ENCODE data around the gene DDA1. TPM values are rescaled to one million over a fixed set of nuclear protein-coding genes. Genes with fewer than 3 reads are reported as not detected.
"Not testable (repeated sequence)": the region's sequence is repeated elsewhere in the genome, so short reads cannot be mapped to it uniquely, and the experiment has no call there.

The DDA1 gene
- total and polyA plus RNA-seq, 2 of the 13 experiments (the other 11 are each of a cell fraction or from before 2014, with no cell fraction given) = 24.5 to 26.0 TPM

DNA sequence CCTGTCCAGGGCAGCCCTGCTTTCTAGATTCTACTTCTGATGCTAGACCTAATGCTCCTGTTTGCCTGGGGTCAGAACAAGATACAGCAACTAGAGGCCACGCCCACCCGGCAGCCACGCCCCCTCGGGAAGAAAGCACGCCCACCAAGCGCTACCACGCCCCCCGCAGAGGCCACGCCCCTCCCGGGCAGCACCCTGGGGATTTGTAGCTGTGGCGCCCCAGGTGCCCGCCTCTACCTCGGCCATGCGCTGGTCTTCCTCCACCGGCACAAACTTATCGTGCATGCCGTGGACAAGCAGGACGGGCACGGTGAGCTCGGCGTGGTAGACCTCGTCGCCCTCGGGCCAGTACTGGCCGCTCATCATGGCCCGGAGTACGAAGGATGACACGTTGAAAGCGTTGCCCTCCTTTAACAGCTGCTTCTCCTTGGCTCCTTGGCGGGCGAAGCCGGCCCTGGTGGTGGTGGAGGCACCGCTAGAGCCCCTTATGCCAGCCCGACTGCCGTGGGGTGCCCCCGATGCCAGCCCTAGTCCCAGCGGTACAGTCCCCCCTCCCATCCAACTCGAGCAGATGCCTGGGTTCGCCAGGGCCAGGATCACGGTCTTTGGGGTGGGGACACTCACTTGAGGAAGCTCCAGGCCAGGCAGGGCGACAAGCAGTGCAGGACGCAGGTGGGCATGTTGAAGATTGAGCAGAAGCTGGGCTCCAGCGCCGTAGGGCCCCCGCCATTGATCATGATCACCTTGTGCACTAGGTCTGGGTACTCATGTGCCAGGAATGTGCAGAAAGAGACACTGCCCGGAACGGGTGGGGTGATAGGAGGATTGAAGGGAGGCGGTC, 15.1 kb upstream of the DDA1 start (continued):
- TF ChIP-seq ZNF768 (CRISPR knock-in tag; IDR thresholded peaks at IDR 0.05) = 0 out of 2 replicates have a peak, but pooled peaks have one; percentile 14
- TF ChIP-seq HNRNPL (IDR thresholded peaks at IDR 0.05; ENCODE audit: low read depth, low read length) = peak; percentile 65; the same call in 1 of the 2 replicates

DNA sequence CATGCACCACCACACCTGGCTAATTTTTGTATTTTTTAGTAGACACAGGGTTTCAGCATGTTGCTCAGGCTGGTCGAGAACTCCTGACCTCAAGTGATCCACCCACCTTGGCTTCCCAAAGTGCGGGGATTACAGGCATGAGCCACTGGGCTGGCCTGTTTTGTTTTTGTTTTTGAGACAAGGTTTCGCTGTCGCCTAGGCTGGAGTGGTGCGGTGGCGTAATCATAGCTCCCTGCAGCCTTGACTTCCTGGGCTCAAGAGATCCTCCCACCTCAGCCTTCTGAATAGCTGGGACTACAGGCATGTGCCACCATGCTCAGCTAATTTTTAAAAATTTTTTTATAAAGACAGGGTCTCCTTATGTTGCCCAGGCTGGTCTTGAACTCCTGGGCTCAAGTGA, 13.8 kb upstream of the DDA1 start:
- BruUV-seq (replicated peaks); FAIRE-seq; H2AFZ ChIP-seq (ENCODE audit: low read length); POLR2A ChIA-PET; in situ Hi-C loops (cut with HindIII; ENCODE audit: extremely low pct_ligation_motif_present, low pct_unique_long_range_greater_than_20kb); H3K36me3 ChIP-seq (replicated peaks in 1 of 2; ENCODE audit: control insufficient read depth in 1 of 2, insufficient read depth in 2 of 2, low read length in 2 of 2); H3K4me2 ChIP-seq (ENCODE audit: low read depth, low read length); ATAC-seq; H3K27ac ChIP-seq (ENCODE audit: extremely low read length, insufficient read depth, low read length); H3K9me3 ChIP-seq (ENCODE audit: low read length); H3K9ac ChIP-seq (ENCODE audit: insufficient read depth, low read depth, low read length); H3K27me3 ChIP-seq (ENCODE audit: control insufficient read depth in 1 of 2, insufficient read depth in 2 of 2, low read length in 2 of 2); H3K4me1 ChIP-seq (ENCODE audit: insufficient read depth, low read length); H4K20me1 ChIP-seq (ENCODE audit: insufficient read depth, low read length); DNase-seq (ENCODE audit: low spot score); H3K79me2 ChIP-seq (ENCODE audit: insufficient read depth, low read length); CTCF ChIA-PET (ENCODE audit: low intra/inter-chr PET ratio, low total read pairs); intact Hi-C loops (cut with micrococcal nuclease; ENCODE audit: unreplicated experiment); H3K4me3 ChIP-seq (replicated peaks in 1 of 3; ENCODE audit: insufficient read depth in 1 of 3, low read depth in 2 of 3, low read length in 3 of 3): not testable (repeated sequence)
- WGBS (ENCODE audit: low lambda C conversion rate) = 89% methylated on average over 6 of the region's 6 CpGs

DNA sequence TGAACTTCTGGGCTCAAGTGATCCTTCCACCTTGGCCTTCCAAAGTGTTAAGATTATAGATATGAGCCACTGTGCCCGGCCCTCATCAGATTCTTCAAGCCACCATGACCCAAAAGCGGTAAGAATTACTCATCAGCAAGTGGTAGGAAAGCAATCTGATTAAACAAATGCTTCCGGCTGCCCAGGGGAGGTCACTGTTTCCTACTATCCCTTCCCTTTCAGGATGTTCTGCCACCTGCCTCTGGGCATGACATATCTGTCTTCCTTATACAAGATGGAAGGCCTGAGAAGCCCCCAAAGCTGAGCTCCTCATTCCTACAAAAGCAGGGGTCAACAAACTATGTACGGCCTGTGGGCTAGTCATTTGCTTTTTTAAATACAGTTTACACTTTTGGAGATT, 13.1 kb upstream of the DDA1 start:
- no peak overlapping the region for H3K27ac ChIP-seq (ENCODE audit: extremely low read length, insufficient read depth, low read length)
- no peak overlapping the region for H3K4me3 ChIP-seq (replicated peaks in 1 of 3; ENCODE audit: insufficient read depth in 1 of 3, low read depth in 2 of 3, low read length in 3 of 3)
- TF ChIP-seq MATR3 (CRISPR knock-in tag; IDR thresholded peaks at IDR 0.05) = no peak
- intact Hi-C loops (cut with micrococcal nuclease; ENCODE audit: unreplicated experiment) (no loop called here), in situ Hi-C loops (cut with HindIII; ENCODE audit: extremely low pct_ligation_motif_present, low pct_unique_long_range_greater_than_20kb) (no loop called here)
- peaks cover 5% of the 10 kb centered on the region for H3K9me3 ChIP-seq (ENCODE audit: low read length)
- H3K9ac ChIP-seq (ENCODE audit: insufficient read depth, low read depth, low read length) = no peak overlapping the region
- BruUV-seq (replicated peaks) = no TSS peak
- H3K4me2 ChIP-seq (ENCODE audit: low read depth, low read length) = no peak overlapping the region
- 84% methylated on average over 4 of the region's 4 CpGs for WGBS (ENCODE audit: low lambda C conversion rate)
- H3K4me1 ChIP-seq (ENCODE audit: insufficient read depth, low read length) = no peaks in the 10 kb centered on the region
- POLR2A ChIA-PET = no interaction called here
- H3K27me3 ChIP-seq (ENCODE audit: control insufficient read depth in 1 of 2, insufficient read depth in 2 of 2, low read length in 2 of 2) = no peaks in the 10 kb centered on the region
- H2AFZ ChIP-seq (ENCODE audit: low read length) = no peak overlapping the region
- H3K36me3 ChIP-seq (replicated peaks in 1 of 2; ENCODE audit: control insufficient read depth in 1 of 2, insufficient read depth in 2 of 2, low read length in 2 of 2) = peaks cover 0 to 6% of the 10 kb centered on the region in 2 experiments; a peak in 1 of 5 replicates
- ATAC-seq = no peak
- H4K20me1 ChIP-seq (ENCODE audit: insufficient read depth, low read length) = no peaks in the 10 kb centered on the region
- H3K79me2 ChIP-seq (ENCODE audit: insufficient read depth, low read length) = no peaks in the 10 kb centered on the region
- CTCF ChIA-PET (ENCODE audit: low intra/inter-chr PET ratio, low total read pairs) = no interaction called here
- no peak for FAIRE-seq
- DNase-seq (ENCODE audit: low spot score) = no peak
